ENCODE data around the gene TEX13B. TPM values are rescaled to one million over a fixed set of nuclear protein-coding genes. Genes with fewer than 3 reads are reported as not detected.

TEX13B gene
- total RNA-seq: not detected

DNA sequence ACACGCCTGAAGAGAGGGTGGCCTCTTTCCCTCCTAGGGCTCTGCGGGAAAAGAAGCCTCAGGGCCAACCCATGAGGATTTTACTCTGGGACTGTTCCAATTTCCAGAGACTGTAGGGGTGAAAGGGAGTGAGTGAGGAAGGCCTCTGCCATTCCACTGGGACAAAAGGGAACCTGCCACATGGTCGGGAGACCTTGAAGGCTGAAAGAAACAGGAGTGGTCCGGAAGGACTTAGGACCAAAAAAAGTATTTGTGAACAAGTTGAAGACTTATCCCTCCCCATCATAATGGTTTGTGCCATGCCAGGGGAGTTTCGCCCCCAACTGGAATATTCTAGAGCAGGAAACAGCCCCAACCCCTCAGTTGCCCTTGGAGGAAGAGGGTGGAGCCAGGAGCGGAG lies at the start of gene TEX13B:
Gene TEX13B (minus strand): TSS at position 15 of the 400 bp plus-strand sequence. CDS start 243 bp downstream, outside the sequence.
- no peak within 1 kb of the TSS for H3K27ac Mint-ChIP-seq
- no peak for ATAC-seq

DNA sequence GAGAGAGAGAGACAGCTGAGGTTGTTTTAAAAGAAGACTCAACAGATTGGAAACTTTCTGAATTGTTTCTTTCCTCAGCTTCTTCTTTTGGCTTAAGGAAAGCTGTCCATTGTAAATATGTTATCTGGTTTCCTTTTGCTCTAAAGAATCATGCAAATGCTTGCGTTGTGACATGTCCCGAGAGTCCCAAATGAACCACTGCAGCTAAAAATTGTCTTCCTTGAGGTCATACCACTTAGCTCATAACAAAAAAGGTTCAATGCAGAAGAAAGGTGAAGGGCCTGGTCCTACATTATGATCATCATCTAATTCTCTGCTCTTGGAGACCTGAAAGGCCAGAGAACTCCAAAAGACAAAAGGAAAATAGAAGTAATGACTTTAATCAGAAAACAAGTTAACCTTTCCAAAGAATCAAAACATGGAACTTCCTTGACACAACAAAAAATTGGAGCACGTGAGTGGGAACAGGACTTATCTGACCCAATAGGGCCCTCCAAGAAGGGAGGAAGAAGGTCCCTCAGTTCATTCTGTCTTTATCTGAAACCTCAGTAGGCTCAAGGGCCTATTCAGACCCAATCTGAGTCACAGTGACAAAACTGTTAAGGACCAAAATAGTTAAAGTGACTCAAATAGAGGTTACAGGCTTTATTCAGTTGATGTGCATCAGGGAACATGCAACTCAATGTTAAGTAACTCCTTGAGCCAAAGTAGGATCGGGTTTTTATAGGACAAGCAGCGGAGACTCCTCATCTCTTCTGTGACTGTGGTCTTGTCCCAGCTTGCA lies 48.0 kb upstream of the TEX13B start:
- peak; percentile 64 to 76 for ATAC-seq
- no peak for DNase-seq (ENCODE audit: low spot score in 2 of 2)
- H3K27ac Mint-ChIP-seq: no peak overlapping the region
- H3K36me3 Mint-ChIP-seq: no peaks in the 10 kb centered on the region
- no peaks in the 10 kb centered on the region for H3K9me3 Mint-ChIP-seq

More for the DNA sequence above, at the start of gene TEX13B:
- Mint-ChIP-seq H3K9me3 (no peaks in the 10 kb centered on the region), H3K36me3 (no peaks in the 10 kb centered on the region)
- DNase-seq (ENCODE audit: low spot score in 2 of 2): no peak

DNA sequence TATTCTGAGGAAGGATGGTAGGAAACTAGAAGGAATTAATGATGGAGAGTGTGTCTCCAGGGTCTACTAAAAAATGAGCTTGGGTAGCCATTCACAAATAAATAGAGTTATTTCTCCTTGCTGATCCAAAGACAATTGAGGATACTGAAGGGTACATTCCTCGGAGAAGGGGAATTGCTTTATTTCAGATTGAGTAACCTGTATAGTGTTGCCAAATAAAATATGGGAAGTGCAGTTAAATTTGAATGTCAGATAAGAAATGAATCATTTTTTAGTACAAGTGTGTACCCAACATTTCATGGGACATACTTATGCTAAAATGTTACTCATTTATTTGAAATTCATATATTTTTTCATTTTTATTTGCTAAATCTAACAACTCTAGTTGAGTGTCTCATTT lies 46.7 kb upstream of the TEX13B start:
- DNase-seq (ENCODE audit: low spot score in 2 of 2) (no peak), ATAC-seq (no peak)

DNA sequence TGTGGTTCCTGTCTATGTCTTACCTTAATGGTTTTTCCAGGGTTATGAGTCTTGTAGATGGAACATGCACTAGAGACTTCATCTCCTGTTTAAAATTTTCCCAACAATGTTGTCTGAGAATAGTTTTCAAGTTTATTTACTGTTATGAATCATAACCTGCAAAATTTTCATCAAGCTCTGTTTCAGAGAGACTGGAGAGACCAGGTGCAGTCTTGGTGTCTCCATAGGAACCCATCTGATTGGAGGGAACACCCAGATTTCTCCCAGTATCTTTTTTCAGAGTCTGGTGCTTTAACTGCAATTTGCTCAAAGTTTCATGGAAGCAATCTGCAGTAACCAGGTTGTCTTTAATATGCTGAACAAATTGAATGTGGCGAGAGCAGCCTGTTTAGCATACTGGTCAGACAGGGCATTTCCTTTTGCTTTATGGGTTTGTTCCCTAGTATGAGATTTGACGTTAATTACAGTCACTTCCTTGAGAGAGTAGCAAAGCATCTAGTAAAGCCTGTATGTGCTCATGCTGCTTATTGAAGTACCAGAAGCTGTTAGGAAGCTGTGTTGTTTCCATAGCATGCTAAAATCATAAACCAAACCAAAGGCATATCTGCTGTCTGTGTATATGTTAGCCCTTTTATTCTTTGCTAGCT lies 43.9 kb upstream of the TEX13B start:
- ATAC-seq (peak in 1 of 2 donors; percentile 60), DNase-seq (ENCODE audit: low spot score in 2 of 2) (no peak)
- peak overlapping the region in 1 of 2 donors; percentile 44 for H3K27ac Mint-ChIP-seq
- H3K36me3 Mint-ChIP-seq: no peaks in the 10 kb centered on the region
- H3K9me3 Mint-ChIP-seq: no peaks in the 10 kb centered on the region

More for the DNA sequence above, 46.7 kb upstream of the TEX13B start:
- H3K9me3 Mint-ChIP-seq: no peaks in the 10 kb centered on the region
- H3K27ac Mint-ChIP-seq: no peak overlapping the region
- H3K36me3 Mint-ChIP-seq: no peaks in the 10 kb centered on the region

GRCh38 chrX:108025376-108025775 lies 43.2 kb upstream of the TEX13B start:
- Mint-ChIP-seq H3K27ac (peak overlapping the region; percentile 44 to 60), H3K36me3 (no peaks in the 10 kb centered on the region), H3K9me3 (no peaks in the 10 kb centered on the region)
- no peak for ATAC-seq
- no peak for DNase-seq (ENCODE audit: low spot score in 2 of 2)

- ATAC-seq (peak; percentile 80 to 85), DNase-seq (ENCODE audit: low spot score in 2 of 2) (no peak)
- H3K36me3 Mint-ChIP-seq: no peaks in the 10 kb centered on the region
- H3K9me3 Mint-ChIP-seq: no peaks in the 10 kb centered on the region
- peak overlapping the region in 1 of 2 donors; percentile 45 for H3K27ac Mint-ChIP-seq
These were observed 40.4 kb upstream of the TEX13B start for GRCh38 chrX:108022491-108023089.

GRCh38 chrX:108020631-108021030 lies 38.5 kb upstream of the TEX13B start:
- DNase-seq (ENCODE audit: low spot score in 2 of 2) (no peak), ATAC-seq (peak; percentile 23 to 53)
- H3K27ac Mint-ChIP-seq: peak overlapping the region in 1 of 2 donors; percentile 69
- H3K9me3 Mint-ChIP-seq: no peaks in the 10 kb centered on the region
- no peaks in the 10 kb centered on the region for H3K36me3 Mint-ChIP-seq

DNA sequence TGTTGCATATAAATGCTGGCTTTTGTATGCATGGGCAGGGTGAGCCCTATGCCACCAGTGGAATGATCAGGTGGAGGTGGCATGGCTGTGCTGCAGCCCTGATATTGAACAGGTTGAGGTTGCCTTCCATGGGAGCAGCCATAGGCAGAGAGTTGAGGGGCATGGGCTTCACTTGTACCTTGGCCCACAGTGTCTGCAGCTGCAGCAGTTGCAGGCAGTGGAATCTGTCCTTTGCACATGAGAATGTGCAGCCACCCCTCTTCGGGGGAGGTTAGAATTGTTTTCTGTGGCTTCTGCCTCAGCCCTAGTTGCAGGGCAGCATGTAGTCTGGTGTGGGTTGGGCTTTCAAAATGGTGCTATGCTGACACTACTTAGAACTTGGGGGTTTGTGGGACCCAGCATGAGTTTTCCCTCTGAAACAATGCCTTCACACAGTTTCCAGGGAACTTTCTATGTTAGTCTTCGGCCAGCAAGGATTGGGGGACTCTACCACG lies 37.3 kb upstream of the TEX13B start:
- peaks cover under 1% of the 10 kb centered on the region in 2 donors for H3K36me3 Mint-ChIP-seq
- H3K27ac Mint-ChIP-seq: peak overlapping the region in 1 of 2 donors; percentile 59
- ATAC-seq (no peak), DNase-seq (ENCODE audit: low spot score in 2 of 2) (no peak)
- peaks cover 0 to 1% of the 10 kb centered on the region in 2 donors for H3K9me3 Mint-ChIP-seq

GRCh38 chrX:108018656-108019381 lies 36.6 kb upstream of the TEX13B start:
- ATAC-seq (peak; percentile 50 to 84), DNase-seq (ENCODE audit: low spot score in 2 of 2) (no peak)
- peaks cover 6% of the 10 kb centered on the region in 2 donors for H3K36me3 Mint-ChIP-seq
- peaks cover 5 to 7% of the 10 kb centered on the region in 2 donors for H3K9me3 Mint-ChIP-seq
- H3K27ac Mint-ChIP-seq: peak overlapping the region in 1 of 2 donors; percentile 59

DNA sequence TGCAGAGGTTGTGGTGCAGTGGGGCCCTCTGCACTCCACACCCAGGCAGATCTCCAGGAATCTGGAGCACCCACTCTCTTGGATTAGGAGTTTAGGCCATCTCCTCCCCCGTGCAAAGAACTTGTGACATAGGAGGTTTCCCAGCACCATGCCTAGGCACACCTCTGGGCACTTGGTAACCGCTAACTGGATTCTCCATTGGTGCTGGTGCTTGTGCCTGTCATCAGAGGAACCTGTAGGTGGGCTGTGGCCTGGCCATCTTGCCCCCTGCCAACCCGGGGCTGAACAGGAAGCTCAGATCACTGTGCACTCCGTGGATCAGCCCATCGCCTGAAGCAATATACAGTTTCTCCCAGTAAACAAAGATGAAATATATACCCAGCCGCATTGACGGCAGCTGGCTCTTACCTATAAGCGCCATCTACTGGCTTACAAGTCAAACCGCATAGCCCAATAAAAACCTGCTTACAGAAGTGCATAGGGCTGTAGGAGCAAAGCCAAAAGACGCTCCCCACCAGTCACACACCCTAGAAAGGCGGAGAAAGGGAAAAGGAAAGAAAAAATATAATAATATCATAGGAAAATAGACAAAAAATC lies 19.1 kb upstream of the TEX13B start:
- Mint-ChIP-seq H3K27ac (no peak overlapping the region), H3K9me3 (no peaks in the 10 kb centered on the region), H3K36me3 (peaks cover 0 to 7% of the 10 kb centered on the region in 2 donors)
- ATAC-seq (peak; percentile 71 to 74), DNase-seq (ENCODE audit: low spot score in 2 of 2) (no peak)

GRCh38 chrX:108000751-108001150 lies 18.6 kb upstream of the TEX13B start:
- DNase-seq (ENCODE audit: low spot score in 2 of 2): no peak
- Mint-ChIP-seq H3K9me3 (no peaks in the 10 kb centered on the region), H3K36me3 (peaks cover 0 to 10% of the 10 kb centered on the region in 2 donors), H3K27ac (no peak overlapping the region)
- ATAC-seq: no peak

- Mint-ChIP-seq H3K27ac (peak overlapping the region in 1 of 2 donors; percentile 55), H3K9me3 (no peaks in the 10 kb centered on the region), H3K36me3 (peaks cover 0 to 17% of the 10 kb centered on the region in 2 donors)
- ATAC-seq: no peak
- DNase-seq (ENCODE audit: low spot score in 2 of 2): no peak
These were observed 14.0 kb upstream of the TEX13B start for GRCh38 chrX:107996124-107996523.

- no peak overlapping the region for H3K27ac Mint-ChIP-seq
- ATAC-seq (no peak), DNase-seq (ENCODE audit: low spot score in 2 of 2) (no peak)
- peaks cover 0 to 4% of the 10 kb centered on the region in 2 donors for H3K36me3 Mint-ChIP-seq
- H3K9me3 Mint-ChIP-seq: peaks cover 4 to 8% of the 10 kb centered on the region in 2 donors
These were observed 2.9 kb upstream of the TEX13B start for GRCh38 chrX:107985033-107985432.

DNA sequence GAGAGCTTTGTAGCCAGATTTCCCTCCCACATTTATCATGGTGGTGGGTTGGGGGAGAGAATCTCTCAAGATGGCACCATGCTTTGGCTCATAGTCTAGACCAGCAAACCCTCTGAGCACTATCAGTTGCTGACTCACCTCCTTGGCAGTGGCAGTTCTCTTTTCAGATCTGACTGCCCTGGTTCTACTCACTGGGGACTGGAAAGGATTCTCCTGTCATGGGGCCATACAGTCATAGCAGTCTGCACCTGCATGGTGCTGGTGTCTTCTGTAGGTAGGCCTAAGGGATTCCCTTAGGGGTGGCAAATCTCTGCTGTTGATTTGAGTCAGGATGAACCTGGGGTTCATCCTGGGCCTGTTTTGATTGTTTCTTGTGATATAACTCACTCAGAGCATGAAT lies 2.6 kb downstream of the TEX13B start:
- H3K9me3 Mint-ChIP-seq: no peaks in the 10 kb centered on the region
- H3K27ac Mint-ChIP-seq: no peak overlapping the region
- no peaks in the 10 kb centered on the region for H3K36me3 Mint-ChIP-seq
- ATAC-seq: peak; percentile 59 to 93
- DNase-seq (ENCODE audit: low spot score in 2 of 2): no peak

DNA sequence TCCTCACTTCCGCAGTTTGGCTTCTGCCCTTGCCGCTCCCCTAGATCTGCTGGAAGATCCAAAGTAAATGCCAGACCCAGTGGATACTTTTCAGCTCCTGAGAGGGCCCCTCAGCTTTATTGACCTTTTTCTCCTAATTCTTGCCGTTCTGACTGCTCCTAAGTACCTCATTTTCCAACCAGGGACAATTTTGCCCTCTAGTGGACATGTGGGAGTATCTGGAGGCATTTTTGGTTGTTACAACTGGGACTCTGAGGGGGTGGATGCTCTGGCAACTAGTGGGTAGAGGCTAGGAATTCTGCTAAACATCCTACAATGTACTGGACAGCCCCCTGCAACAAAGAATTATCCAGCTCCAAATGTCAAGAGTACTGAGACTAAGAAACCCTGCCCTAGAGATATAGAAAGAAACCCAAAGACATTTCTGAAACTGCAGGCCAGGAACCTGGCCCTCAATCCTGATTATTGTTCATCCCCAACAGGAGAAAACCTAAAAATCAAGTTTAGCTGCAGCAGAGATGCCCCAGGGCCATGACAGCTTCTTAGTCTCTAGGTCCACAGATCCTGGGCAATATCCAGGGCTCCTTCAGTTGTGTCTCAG lies 3.4 kb downstream of the TEX13B start:
- no peaks in the 10 kb centered on the region for H3K36me3 Mint-ChIP-seq
- H3K27ac Mint-ChIP-seq: peak overlapping the region in 1 of 2 donors; percentile 54
- DNase-seq (ENCODE audit: low spot score in 2 of 2) (no peak), ATAC-seq (no peak)
- H3K9me3 Mint-ChIP-seq: no peaks in the 10 kb centered on the region

- DNase-seq (ENCODE audit: low spot score in 2 of 2) (no peak), ATAC-seq (no peak)
- no peaks in the 10 kb centered on the region for H3K9me3 Mint-ChIP-seq
- H3K27ac Mint-ChIP-seq: no peak overlapping the region
- H3K36me3 Mint-ChIP-seq: no peaks in the 10 kb centered on the region
These were observed 4.1 kb downstream of the TEX13B start for GRCh38 chrX:107978071-107978470.

Data from activated naive CD4-positive, alpha-beta T cell treated with anti-CD3 and anti-CD28 coated beads, Interleukin-2, amount 50 U/mL, for 72 hours (primary cell).